Fibroblast of pulmonary artery (primary cell): ENCODE results near the gene TMPRSS2.

Experiments
- DNase-seq: peaks from one replicate; pipeline ENCODE4 v3.0.0-alpha.2; 2010; ENCODE audit warnings: low read depth
- H3K4me3 ChIP-seq: replicated peaks from 2 replicates; pipeline ENCODE4 v1.5.1; 2011; ENCODE audit warnings: low read depth, mild to moderate bottlenecking, control low read depth, low read length, moderate library complexity
- TF ChIP-seq, protein P1 (sequence below): IDR thresholded peaks from 2 replicates; pipeline ENCODE4 v1.5.1; 2011; ENCODE audit warnings: mild to moderate bottlenecking, control low read depth, low read length, inconsistent platforms; ENCODE audit errors: missing control alignments

TMPRSS2 gene

DNA sequence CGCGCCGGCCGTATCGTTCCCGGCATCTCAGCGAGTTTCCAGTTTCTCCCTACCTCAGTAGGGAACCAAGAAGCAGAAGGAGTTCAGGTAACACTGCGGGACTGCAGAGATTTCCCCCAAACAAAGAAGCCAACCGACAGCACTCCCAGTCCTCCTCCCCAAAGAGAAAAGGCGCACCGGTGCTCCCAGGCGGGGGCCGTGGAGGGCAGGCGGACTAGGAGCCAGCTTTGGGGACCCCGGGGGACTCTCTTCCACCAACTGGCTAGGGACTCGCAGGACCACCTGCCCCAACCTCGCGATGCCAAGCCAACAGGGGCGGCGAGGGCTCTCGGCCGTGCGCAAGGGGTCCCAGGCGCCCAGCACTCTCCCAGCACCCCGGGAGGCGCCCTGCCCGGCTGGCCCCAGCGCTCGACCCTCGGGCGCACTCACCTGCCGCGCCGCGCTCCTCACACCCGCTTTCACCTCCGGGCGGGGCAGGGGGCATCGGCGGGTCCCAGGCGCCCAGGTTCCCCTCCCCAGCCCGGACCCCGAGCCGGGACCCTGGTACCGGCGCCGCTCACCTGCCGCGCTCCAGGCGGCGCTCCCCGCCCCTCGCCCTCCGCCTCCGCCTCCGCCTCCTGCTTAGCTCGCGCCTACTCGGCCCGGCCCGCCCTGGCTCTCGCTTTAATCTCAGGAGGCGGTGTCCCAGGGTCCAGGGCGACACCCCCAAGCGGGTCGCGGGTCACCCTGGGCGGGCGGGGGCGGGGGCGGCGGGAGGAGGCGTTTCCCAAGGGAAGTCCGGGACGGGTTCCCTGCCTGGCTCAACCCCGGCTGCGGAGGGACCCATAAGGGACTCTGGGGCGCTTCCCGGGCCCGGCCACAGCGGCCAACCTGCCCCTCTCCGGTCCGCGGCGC lies at the start of gene TMPRSS2:
TSS of gene TMPRSS2 (minus strand) at position 638 of the 894 bp plus-strand sequence. CDS start 10,025 bp downstream, outside the sequence.
- no peak for DNase-seq
- no peak within 1 kb of the TSS for H3K4me3 ChIP-seq
- TF ChIP-seq, protein P1, sequence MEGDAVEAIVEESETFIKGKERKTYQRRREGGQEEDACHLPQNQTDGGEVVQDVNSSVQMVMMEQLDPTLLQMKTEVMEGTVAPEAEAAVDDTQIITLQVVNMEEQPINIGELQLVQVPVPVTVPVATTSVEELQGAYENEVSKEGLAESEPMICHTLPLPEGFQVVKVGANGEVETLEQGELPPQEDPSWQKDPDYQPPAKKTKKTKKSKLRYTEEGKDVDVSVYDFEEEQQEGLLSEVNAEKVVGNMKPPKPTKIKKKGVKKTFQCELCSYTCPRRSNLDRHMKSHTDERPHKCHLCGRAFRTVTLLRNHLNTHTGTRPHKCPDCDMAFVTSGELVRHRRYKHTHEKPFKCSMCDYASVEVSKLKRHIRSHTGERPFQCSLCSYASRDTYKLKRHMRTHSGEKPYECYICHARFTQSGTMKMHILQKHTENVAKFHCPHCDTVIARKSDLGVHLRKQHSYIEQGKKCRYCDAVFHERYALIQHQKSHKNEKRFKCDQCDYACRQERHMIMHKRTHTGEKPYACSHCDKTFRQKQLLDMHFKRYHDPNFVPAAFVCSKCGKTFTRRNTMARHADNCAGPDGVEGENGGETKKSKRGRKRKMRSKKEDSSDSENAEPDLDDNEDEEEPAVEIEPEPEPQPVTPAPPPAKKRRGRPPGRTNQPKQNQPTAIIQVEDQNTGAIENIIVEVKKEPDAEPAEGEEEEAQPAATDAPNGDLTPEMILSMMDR = no peak

GRCh38 chr21:41555057-41555456 lies 47.1 kb upstream of the TMPRSS2 start:
- no peak overlapping the region for H3K4me3 ChIP-seq
- no peak for DNase-seq
- TF ChIP-seq, protein P1 = no peak

GRCh38 chr21:41552254-41552653 lies 44.3 kb upstream of the TMPRSS2 start:
- H3K4me3 ChIP-seq = no peak overlapping the region
- TF ChIP-seq, protein P1 = no peak
- DNase-seq = no peak

DNA sequence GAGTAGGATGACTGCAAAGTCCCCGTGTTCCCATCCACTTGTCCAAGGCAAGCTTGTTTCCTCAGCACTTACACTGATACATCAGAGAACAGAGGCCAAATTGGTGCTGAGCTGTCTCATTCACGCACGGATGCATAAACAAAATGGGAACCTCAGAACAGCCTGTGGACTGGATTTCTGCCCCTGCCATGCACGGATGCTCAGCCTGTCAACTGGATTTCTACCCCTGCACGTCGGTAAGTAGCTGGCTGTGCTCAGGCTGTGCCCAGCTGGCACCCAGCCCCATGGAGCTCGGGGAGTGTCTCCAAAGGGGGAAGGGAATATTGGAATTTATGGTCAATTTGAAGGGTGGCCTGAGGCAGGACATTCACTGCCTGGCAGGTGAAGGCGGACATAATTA lies 40.8 kb upstream of the TMPRSS2 start:
- DNase-seq = no peak
- H3K4me3 ChIP-seq = no peak overlapping the region
- TF ChIP-seq, protein P1 = no peak

DNA sequence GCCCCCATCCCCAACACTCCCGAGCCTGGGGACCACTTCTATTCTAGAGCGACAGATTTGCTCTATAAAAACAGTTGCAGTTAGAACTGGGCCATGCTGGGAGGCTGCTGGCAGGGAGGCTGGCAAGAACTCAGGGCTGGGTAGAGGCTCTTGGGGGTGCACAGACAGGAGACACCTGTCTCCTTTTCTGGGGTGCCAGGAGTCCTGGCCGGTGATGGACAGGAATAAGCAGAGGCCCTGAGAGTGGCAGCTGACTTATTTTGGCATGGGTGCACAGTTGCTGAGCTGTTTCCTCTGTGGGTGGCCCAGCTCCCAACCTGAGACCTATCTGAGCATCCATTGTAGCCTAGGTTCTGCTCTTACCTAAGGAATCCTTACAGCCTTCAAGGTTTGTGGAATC lies 39.2 kb upstream of the TMPRSS2 start:
- H3K4me3 ChIP-seq = no peak overlapping the region
- DNase-seq = no peak
- TF ChIP-seq, protein P1 = no peak

DNA sequence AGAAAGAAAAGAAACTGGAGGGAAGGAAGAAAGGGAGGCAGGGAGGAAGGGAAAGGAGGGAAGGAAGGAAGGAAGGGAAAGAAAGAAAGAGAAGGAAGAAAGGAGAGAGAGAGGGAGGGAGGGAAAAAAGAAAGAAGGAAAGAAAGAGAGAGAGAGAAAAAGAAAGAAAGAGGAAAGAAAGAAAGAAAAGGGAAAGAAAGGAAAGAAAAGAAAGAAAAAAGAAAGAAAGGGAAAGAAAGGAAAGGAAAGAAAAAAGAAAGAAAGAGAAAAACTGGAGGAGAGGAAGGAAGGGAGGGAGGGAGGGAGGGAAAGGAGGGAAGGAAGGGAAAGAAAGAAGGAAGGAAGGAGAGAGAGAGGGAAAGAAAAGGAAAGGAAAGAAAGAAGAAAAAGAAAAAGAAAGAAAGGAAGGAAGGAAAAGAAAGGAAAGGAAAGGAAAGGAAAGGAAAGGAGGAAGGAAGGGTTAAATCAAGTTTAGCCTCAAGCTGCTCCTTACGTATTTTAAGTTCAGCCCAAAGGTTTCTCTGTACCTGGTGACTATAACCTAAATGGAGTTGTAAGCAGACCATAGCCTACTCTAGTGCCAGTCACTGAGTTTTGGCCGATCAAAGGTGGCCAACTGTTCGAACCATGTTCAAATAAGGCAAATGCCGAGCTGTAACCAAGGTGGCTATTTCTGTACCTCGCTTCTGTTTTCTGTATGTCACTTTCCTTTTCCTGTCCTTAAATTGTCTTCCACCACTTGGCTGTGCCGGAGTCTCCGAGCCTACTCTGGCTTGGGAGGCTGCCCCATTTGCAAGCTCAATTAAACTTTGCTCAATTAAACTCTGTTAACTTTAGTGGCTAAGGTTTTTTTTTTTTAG lies 37.8 kb upstream of the TMPRSS2 start:
- DNase-seq = no peak
- H3K4me3 ChIP-seq = no peak overlapping the region
- TF ChIP-seq, protein P1 = no peak
